NCI-H82 treated with DMSO at 0.1 percent for 48 hours (cell line): ENCODE measurements around the gene PKDCC.

Source experiments
- DNase-seq: peaks from one replicate; lab custom pipeline; 2025; ENCODE audit not compliant: unreplicated experiment; lab: John Stamatoyannopoulos, UW

Gene PKDCC

GRCh38 chr2:42047488-42048298 lies at the start of gene PKDCC:
Gene PKDCC, plus strand, starts transcription at chr2:42048021. Its CDS starts 179 bp downstream, at chr2:42048200.
- DNase-seq = no peak

- no peak for DNase-seq
Observed at GRCh38 chr2:41998186-41999127, 49.4 kb upstream of the PKDCC start.

- DNase-seq = no peak
Observed at GRCh38 chr2:41999128-41999480, 48.7 kb upstream of the PKDCC start.

GRCh38 chr2:41999592-42000281 lies 48.1 kb upstream of the PKDCC start:
- no peak for DNase-seq

GRCh38 chr2:42001711-42002201 lies 46.1 kb upstream of the PKDCC start:
- DNase-seq = no peak

- DNase-seq = no peak
Observed at GRCh38 chr2:42007551-42007950, 40.3 kb upstream of the PKDCC start.

GRCh38 chr2:42008241-42008921 lies 39.4 kb upstream of the PKDCC start:
- DNase-seq = no peak

GRCh38 chr2:42009657-42010580 lies 37.9 kb upstream of the PKDCC start:
- DNase-seq = no peak

- DNase-seq = no peak
Observed at GRCh38 chr2:42010743-42011298, 37.0 kb upstream of the PKDCC start.

- no peak for DNase-seq
Observed at GRCh38 chr2:42012137-42012536, 35.7 kb upstream of the PKDCC start.

- DNase-seq = no peak
Observed at GRCh38 chr2:42012651-42013050, 35.2 kb upstream of the PKDCC start.

- no peak for DNase-seq
Observed at GRCh38 chr2:42013409-42013808, 34.4 kb upstream of the PKDCC start.

GRCh38 chr2:42021464-42021863 lies 26.4 kb upstream of the PKDCC start:
- DNase-seq = peak; percentile 11

GRCh38 chr2:42025151-42025582 lies 22.7 kb upstream of the PKDCC start:
- DNase-seq = no peak

GRCh38 chr2:42026272-42026671 lies 21.5 kb upstream of the PKDCC start:
- DNase-seq = no peak

GRCh38 chr2:42028571-42029148 lies 19.2 kb upstream of the PKDCC start:
- no peak for DNase-seq

GRCh38 chr2:42029171-42029570 lies 18.6 kb upstream of the PKDCC start:
- DNase-seq = no peak

- no peak for DNase-seq
Observed at GRCh38 chr2:42029639-42030199, 18.1 kb upstream of the PKDCC start.
